A549 treated with GW870086 at 1 μM for 4 hours (cell line): ENCODE measurements around the gene DHX8. TPM values are rescaled to one million over a fixed set of nuclear protein-coding genes. Genes with fewer than 3 reads are reported as not detected.

Experiments
- total RNA-seq: library from RNA; stranded (reverse); fragments of 200-300 nt; extraction: Qiagen RNA extraction; gene quantifications from 5 replicates; pipeline ENCODE4 v1.2.3, GENCODE V29; 2022; ENCODE audit warnings: low read depth

The DHX8 gene
- 39.4 to 45.8 TPM (median 42.1 TPM) in 5 replicates for total RNA-seq

DNA sequence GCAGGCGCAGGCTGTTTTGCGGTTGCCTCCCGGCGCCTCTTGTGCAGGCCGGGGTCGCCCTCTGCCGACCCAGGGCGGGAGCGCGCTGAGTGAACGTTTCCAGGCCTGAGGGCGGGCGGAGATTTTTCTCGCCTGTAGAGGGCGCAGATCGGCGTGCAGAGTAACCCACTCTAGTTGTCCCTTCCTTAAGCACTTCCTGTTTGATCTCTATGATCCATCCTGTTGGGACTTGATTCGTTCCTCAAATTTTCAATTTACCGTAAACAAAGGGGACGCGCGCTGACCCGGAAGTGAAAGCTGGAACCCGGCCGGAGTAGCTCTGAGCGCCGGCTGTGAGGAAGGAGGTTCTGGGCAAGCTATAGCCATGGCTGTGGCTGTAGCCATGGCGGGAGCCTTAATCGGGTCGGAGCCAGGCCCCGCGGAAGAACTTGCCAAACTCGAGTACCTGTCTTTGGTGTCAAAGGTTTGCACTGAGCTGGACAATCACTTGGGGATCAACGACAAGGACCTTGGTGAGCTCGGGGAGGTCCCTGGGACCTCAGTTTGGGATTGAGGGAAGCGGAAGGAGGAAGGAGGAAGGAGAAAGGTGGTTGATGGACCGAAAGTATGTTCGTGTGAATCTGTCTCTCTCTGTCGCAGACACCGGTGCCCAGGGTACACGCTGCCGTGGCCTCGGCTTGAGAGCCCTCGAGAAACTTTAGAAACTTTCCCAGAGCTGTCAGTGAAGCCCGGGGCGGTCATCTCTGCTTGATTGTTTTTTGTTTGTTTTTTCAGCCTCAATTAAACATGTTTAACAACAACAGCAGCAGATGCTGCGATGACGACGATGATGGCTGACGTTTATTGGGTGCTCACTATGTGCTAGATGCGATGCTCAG is at the start of gene DHX8:
Gene DHX8, plus strand, starts transcription at position 302 of the 878 bp plus-strand sequence. Its CDS starts 63 bp downstream, at position 365.

DNA sequence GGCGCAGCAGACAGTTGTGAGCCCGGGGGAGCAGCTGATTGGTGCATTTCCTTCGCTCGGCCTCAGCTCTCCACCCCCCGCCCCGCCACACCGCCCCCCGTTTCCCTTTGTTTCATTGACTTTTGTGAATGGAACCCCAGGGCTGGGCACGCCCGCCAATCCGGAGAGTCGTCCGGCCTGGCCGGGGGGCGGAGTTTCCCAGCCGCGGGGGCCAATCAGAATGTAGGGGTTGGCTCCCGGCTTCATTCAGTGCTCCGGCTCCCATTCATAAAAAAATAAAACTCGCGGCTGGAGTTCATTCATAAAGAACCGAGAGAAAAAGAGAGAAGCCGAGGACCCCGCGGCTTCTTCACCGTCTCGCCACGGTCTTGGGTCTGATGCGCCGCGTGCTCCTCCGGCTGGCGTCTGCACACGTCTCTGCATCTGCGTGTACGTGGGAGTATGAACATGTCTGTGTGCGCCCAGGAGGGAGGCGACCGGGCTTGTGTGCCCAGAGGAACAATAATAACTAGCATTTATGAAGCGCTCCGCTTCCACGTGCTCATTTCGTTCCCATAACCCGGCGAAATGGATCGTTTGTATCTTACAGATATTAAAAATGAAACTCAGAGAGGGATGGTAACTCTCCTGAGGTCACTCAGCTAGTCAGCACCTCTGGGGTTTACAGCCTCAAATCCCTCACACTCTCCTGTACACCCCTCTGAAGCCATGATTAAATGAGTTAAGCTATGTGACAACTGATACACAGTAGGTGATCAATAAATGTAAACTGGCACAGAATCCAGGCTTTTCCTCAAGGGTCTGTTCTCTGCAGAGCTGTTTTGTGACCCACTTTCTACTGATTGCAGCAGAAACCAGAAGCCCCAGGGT is 62.8 kb downstream of the DHX8 start, which contains the start of gene ETV4:
Gene ETV4, minus strand, starts transcription at position 22 of the 870 bp plus-strand sequence. CDS start 723 bp downstream, outside the sequence.

Other genes starting within 250 kb of the DHX8 start
- not detected in 5 replicates for gene RNU2-1, start 250.0 kb upstream of the DHX8 start, total RNA-seq
- gene ARL4D, start 85.0 kb upstream of the DHX8 start, total RNA-seq: 25.3 to 36.6 TPM (median 30.2 TPM) in 5 replicates
- gene ETV4, start 62.4 kb downstream of the DHX8 start, total RNA-seq: 50.0 to 61.0 TPM (median 58.0 TPM) in 5 replicates
- gene MEOX1, start 177.9 kb downstream of the DHX8 start, total RNA-seq: not detected in 5 replicates